Measurements from ENCODE around the gene SCYGR4. TPM values are rescaled to one million over a fixed set of nuclear protein-coding genes. Genes with fewer than 3 reads are reported as not detected.
"Not testable (repeated sequence)": the region's sequence is repeated elsewhere in the genome, so short reads cannot be mapped to it uniquely, and the experiment has no call there.

The SCYGR4 gene
- total RNA-seq, 1 donor from 2014 or later = not detected

DNA sequence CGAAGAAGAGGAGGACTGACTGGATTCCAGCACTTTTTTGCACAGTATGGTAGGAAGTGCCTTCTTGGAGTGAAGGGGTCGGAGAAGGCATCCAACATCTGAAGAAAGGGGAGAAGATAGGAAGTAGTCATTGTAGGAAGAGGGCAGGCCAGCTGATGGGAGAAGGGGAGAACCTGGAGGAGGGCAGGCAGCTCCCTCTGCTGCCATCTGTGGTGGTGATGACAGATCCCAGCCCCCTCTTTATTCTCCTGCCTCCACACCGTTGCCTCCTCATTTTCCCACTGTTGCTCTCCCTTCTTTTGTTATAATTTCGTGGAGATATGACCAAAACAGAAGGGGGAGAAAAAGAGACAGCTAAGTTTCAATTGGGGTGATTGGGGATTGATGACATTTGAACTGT is 21.5 kb upstream of the SCYGR4 start:
- Mint-ChIP-seq H3K4me1 (ENCODE audit: low read depth, unreplicated experiment) (peaks cover 13% of the 10 kb centered on the region), H3K9me3 (ENCODE audit: unreplicated experiment) (peaks cover 4% of the 10 kb centered on the region), H3K4me3 (ENCODE audit: unreplicated experiment) (no peak overlapping the region), H3K36me3 (ENCODE audit: unreplicated experiment) (no peaks in the 10 kb centered on the region), H3K27ac (ENCODE audit: unreplicated experiment) (no peak overlapping the region), H3K27me3 (ENCODE audit: unreplicated experiment) (peaks cover 2% of the 10 kb centered on the region)
- no peak for DNase-seq
- TF ChIP-seq, protein P1, sequence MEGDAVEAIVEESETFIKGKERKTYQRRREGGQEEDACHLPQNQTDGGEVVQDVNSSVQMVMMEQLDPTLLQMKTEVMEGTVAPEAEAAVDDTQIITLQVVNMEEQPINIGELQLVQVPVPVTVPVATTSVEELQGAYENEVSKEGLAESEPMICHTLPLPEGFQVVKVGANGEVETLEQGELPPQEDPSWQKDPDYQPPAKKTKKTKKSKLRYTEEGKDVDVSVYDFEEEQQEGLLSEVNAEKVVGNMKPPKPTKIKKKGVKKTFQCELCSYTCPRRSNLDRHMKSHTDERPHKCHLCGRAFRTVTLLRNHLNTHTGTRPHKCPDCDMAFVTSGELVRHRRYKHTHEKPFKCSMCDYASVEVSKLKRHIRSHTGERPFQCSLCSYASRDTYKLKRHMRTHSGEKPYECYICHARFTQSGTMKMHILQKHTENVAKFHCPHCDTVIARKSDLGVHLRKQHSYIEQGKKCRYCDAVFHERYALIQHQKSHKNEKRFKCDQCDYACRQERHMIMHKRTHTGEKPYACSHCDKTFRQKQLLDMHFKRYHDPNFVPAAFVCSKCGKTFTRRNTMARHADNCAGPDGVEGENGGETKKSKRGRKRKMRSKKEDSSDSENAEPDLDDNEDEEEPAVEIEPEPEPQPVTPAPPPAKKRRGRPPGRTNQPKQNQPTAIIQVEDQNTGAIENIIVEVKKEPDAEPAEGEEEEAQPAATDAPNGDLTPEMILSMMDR (IDR thresholded peaks at IDR 0.05; ENCODE audit: partially characterized antibody, unreplicated experiment) = no peak

DNA sequence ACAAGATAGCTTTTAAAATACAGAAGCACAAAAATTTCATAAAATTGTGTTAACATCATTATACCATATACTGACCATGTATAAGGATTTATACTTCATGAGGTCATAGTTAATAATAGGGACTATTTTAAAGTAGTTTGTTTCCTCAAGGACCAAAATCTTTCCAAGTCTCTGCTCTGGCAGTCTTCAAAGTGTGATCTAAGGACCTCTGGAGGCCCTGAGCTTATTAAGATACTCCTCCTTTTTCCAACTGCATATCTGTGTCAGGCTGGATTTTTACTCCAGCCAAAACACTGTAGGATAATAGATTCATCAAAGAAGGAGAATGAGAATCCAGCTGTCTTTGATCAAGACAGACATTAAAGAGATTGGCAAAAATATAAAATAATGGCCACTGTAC is 20.3 kb upstream of the SCYGR4 start:
- H3K4me1 Mint-ChIP-seq (ENCODE audit: low read depth, unreplicated experiment) = peaks cover 13% of the 10 kb centered on the region
- H3K27ac Mint-ChIP-seq (ENCODE audit: unreplicated experiment) = no peak overlapping the region
- H3K27me3 Mint-ChIP-seq (ENCODE audit: unreplicated experiment) = peaks cover 2% of the 10 kb centered on the region
- H3K9me3 Mint-ChIP-seq (ENCODE audit: unreplicated experiment) = peaks cover 4% of the 10 kb centered on the region
- no peak for DNase-seq
- TF ChIP-seq, protein P1 (IDR thresholded peaks at IDR 0.05; ENCODE audit: partially characterized antibody, unreplicated experiment) = no peak
- H3K36me3 Mint-ChIP-seq (ENCODE audit: unreplicated experiment) = no peaks in the 10 kb centered on the region
- H3K4me3 Mint-ChIP-seq (ENCODE audit: unreplicated experiment) = no peak overlapping the region

DNA sequence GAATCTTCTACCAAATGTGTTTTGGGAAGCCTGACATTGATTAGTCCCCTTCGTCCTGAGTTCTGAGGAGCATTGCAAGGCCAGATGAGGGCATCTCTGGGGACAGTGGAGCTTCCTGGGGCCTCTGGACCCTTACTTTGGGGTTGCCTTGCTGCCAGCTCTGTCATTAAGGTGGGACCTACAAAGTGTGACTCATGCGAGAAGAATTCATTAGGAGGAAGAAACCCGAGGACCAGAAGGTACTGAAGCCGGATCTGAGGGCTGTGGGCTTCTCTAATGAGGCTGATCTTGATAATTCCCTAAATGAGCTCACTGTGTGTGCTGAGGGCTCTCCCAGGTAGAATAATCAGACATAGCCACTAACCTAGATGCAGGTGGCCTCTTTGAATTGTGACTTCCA is 19.3 kb upstream of the SCYGR4 start:
- TF ChIP-seq, protein P1 (IDR thresholded peaks at IDR 0.05; ENCODE audit: partially characterized antibody, unreplicated experiment) = no peak
- Mint-ChIP-seq H3K27me3 (ENCODE audit: unreplicated experiment) (peaks cover 2% of the 10 kb centered on the region), H3K36me3 (ENCODE audit: unreplicated experiment) (no peaks in the 10 kb centered on the region), H3K27ac (ENCODE audit: unreplicated experiment) (no peak overlapping the region), H3K4me3 (ENCODE audit: unreplicated experiment) (no peak overlapping the region), H3K9me3 (ENCODE audit: unreplicated experiment) (peaks cover 4% of the 10 kb centered on the region), H3K4me1 (ENCODE audit: low read depth, unreplicated experiment) (peaks cover 13% of the 10 kb centered on the region)
- DNase-seq = no peak

DNA sequence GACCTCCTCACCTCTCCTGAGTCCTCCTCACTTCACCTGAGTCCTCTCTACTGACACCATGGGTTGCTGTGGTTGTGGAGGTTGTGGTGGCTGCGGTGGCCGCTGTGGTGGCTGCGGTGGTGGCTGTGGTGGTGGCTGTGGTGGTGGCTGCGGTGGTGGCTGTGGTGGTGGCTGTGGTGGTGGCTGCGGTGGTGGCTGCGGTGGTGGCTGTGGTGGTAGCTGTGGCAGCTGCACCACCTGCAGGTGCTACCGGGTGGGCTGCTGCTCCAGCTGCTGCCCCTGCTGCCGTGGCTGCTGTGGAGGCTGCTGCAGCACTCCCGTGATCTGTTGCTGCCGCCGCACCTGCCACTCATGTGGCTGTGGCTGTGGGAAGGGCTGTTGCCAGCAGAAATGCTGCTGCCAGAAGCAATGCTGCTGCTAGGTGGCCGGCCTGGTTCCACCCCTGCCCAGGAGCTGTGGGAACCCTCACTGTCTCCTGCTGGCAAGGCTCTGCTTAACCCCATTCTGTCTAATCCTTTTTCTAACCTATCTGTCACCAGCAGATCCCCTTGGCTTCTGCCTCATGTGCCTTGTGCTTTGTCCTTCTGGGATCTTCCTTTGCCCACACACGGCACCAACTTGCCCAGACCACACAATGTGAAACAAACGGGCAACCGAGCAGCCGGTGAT is 18.3 kb upstream of the SCYGR4 start, which contains the start of gene SCYGR2:
TSS of gene SCYGR2 (plus strand) at position 59 of the 669 bp plus-strand sequence. CDS start at position 59, 0 bp downstream.
- not testable (repeated sequence) for H3K9me3 Mint-ChIP-seq (ENCODE audit: unreplicated experiment); H3K27ac Mint-ChIP-seq (ENCODE audit: unreplicated experiment); DNase-seq; H3K36me3 Mint-ChIP-seq (ENCODE audit: unreplicated experiment); H3K27me3 Mint-ChIP-seq (ENCODE audit: unreplicated experiment); H3K4me3 Mint-ChIP-seq (ENCODE audit: unreplicated experiment)
- peaks cover 11% of the 10 kb centered on the region for H3K4me1 Mint-ChIP-seq (ENCODE audit: low read depth, unreplicated experiment)

DNA sequence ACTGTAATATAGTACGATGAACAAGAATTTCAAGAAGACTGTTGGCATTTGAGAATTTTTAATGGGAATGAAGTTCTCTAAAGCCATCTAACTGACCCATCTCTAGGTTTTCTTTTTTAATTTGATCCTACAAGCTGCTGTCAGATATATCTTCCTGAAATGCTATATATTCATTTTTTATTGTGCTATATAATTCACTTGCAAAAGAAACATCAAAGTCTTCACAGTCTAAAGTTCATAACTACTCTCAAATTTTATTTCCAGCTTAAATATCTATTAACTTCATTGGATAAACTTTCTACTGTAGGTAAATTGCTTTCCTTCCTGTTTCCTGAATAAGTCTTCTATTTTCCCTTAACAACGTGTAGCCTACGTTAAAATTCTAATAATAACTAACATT is 14.9 kb upstream of the SCYGR4 start:
- TF ChIP-seq, protein P1 (IDR thresholded peaks at IDR 0.05; ENCODE audit: partially characterized antibody, unreplicated experiment) = no peak
- Mint-ChIP-seq H3K27me3 (ENCODE audit: unreplicated experiment) (peaks cover 2% of the 10 kb centered on the region), H3K27ac (ENCODE audit: unreplicated experiment) (no peak overlapping the region), H3K4me1 (ENCODE audit: low read depth, unreplicated experiment) (peaks cover 3% of the 10 kb centered on the region), H3K36me3 (ENCODE audit: unreplicated experiment) (no peaks in the 10 kb centered on the region), H3K9me3 (ENCODE audit: unreplicated experiment) (peaks cover 2% of the 10 kb centered on the region), H3K4me3 (ENCODE audit: unreplicated experiment) (no peak overlapping the region)
- DNase-seq = no peak
